ENCODE results near the gene SCAMP5.

The SCAMP5 gene

GRCh38 chr15:75030023-75030413 is 34.7 kb downstream of the SCAMP5 start:
- H3K4me3 ChIP-seq (replicated peaks in 1 of 2; ENCODE audit: low read depth in 2 of 2, low read length in 2 of 2): no peak overlapping the region
- no peak for TF ChIP-seq CTCF (IDR thresholded peaks at IDR 0.05; ENCODE audit: low read depth, low read length)
- peak in 1 of 2 donors; percentile 32 for DNase-seq (ENCODE audit: low read depth in 2 of 2)

- no peak overlapping the region for H3K4me3 ChIP-seq (replicated peaks in 1 of 2; ENCODE audit: low read depth in 2 of 2, low read length in 2 of 2)
- DNase-seq (ENCODE audit: low read depth in 2 of 2): no peak
- no peak for TF ChIP-seq CTCF (IDR thresholded peaks at IDR 0.05; ENCODE audit: low read depth, low read length)
Observed at GRCh38 chr15:75030424-75030823, 35.1 kb downstream of the SCAMP5 start.

GRCh38 chr15:75031848-75032247 is 36.5 kb downstream of the SCAMP5 start:
- no peak for TF ChIP-seq CTCF (IDR thresholded peaks at IDR 0.05; ENCODE audit: low read depth, low read length)
- H3K4me3 ChIP-seq (replicated peaks in 1 of 2; ENCODE audit: low read depth in 2 of 2, low read length in 2 of 2): no peak overlapping the region
- DNase-seq (ENCODE audit: low read depth in 2 of 2): no peak

- TF ChIP-seq CTCF (IDR thresholded peaks at IDR 0.05; ENCODE audit: low read depth, low read length): no peak
- H3K4me3 ChIP-seq (replicated peaks in 1 of 2; ENCODE audit: low read depth in 2 of 2, low read length in 2 of 2): no peak overlapping the region
- DNase-seq (ENCODE audit: low read depth in 2 of 2): no peak
Observed at GRCh38 chr15:75032395-75032794, 37.0 kb downstream of the SCAMP5 start.

- DNase-seq (ENCODE audit: low read depth in 2 of 2): no peak
- no peak overlapping the region for H3K4me3 ChIP-seq (replicated peaks in 1 of 2; ENCODE audit: low read depth in 2 of 2, low read length in 2 of 2)
- no peak for TF ChIP-seq CTCF (IDR thresholded peaks at IDR 0.05; ENCODE audit: low read depth, low read length)
Observed at GRCh38 chr15:75033809-75034208, 38.4 kb downstream of the SCAMP5 start.

- no peak for DNase-seq (ENCODE audit: low read depth in 2 of 2)
- no peak for TF ChIP-seq CTCF (IDR thresholded peaks at IDR 0.05; ENCODE audit: low read depth, low read length)
- H3K4me3 ChIP-seq (replicated peaks in 1 of 2; ENCODE audit: low read depth in 2 of 2, low read length in 2 of 2): no peak overlapping the region
Observed at GRCh38 chr15:75034615-75035014, 39.3 kb downstream of the SCAMP5 start.

- peak in 1 of 2 donors; percentile 58 for DNase-seq (ENCODE audit: low read depth in 2 of 2)
- TF ChIP-seq CTCF (IDR thresholded peaks at IDR 0.05; ENCODE audit: low read depth, low read length): no peak
Observed at GRCh38 chr15:75036212-75036616, 40.9 kb downstream of the SCAMP5 start.

More at GRCh38 chr15:75036212-75036616, 40.9 kb downstream of the SCAMP5 start:
- H3K4me3 ChIP-seq (replicated peaks in 1 of 2; ENCODE audit: low read depth in 2 of 2, low read length in 2 of 2): no peak overlapping the region
